OCI-LY7 (cell line): ENCODE data around the gene RFX3. TPM values are rescaled to one million over a fixed set of nuclear protein-coding genes. Genes with fewer than 3 reads are reported as not detected.

Source experiments
- BruUV-seq: library from RNA; stranded (reverse); fragments of 400-500 nt; replicated peaks from 2 replicates; lab custom pipeline; 2021; lab: Mats Ljungman, UMichigan
- CTCF ChIA-PET: fragments of 300-600 bp; sonication (Branson Sonifier 250); formaldehyde crosslinking; loops from one replicate; lab custom pipeline; 2022; ENCODE audit warnings: antibody characterized with exemption; ENCODE audit not compliant: unreplicated experiment; lab: Charles Lee
- POLR2A ChIA-PET: fragments of 300-600 bp; sonication (Branson Sonifier 250); formaldehyde crosslinking; loops from one replicate; lab custom pipeline; 2022; ENCODE audit warnings: antibody characterized with exemption; lab: Charles Lee
- DNase-seq: peaks from one replicate; pipeline ENCODE4 v3.0.0-alpha.2; 2015; ENCODE audit warnings: low spot score
- H2AFZ ChIP-seq: fragments of 200-600 bp; sonication (generic), shearing (Covaris generic); 2 replicates; pipeline ENCODE4 v1.6.1; 2014; ENCODE audit warnings: mild to moderate bottlenecking, antibody characterized with exemption, low read length, moderate library complexity
- H3K27ac ChIP-seq: fragments of 200-600 bp; sonication (generic); 2 replicates; pipeline ENCODE4 v1.5.1; 2014; ENCODE audit warnings: mixed run types, low read depth, mild to moderate bottlenecking, moderate library complexity, low read length, inconsistent platforms; ENCODE audit not compliant: poor library complexity, severe bottlenecking
- H3K36me3 ChIP-seq: fragments of 200-600 bp; sonication (generic); 2 replicates; pipeline ENCODE4 v1.6.1; 2014; ENCODE audit warnings: mild to moderate bottlenecking, antibody characterized with exemption, low read length, moderate library complexity, mixed read lengths; ENCODE audit not compliant: insufficient read depth
- H3K4me1 ChIP-seq: fragments of 200-600 bp; sonication (generic); 2 replicates; pipeline ENCODE4 v1.5.1; 2014; ENCODE audit warnings: mild to moderate bottlenecking, low read length; ENCODE audit not compliant: insufficient read depth, poor library complexity, severe bottlenecking
- H3K4me2 ChIP-seq: fragments of 200-600 bp; sonication (generic); 2 replicates; pipeline ENCODE4 v1.6.1; 2014; ENCODE audit warnings: mild to moderate bottlenecking, low read length
- H3K4me3 ChIP-seq: fragments of 200-600 bp; sonication (generic); 2 replicates; pipeline ENCODE4 v1.5.1; 2014; ENCODE audit warnings: mild to moderate bottlenecking, low read depth, low read length; ENCODE audit not compliant: poor library complexity, severe bottlenecking
- H3K79me2 ChIP-seq: fragments of 200-600 bp; sonication (generic); 2 replicates; pipeline ENCODE4 v1.6.1; 2016; ENCODE audit warnings: low read depth, mild to moderate bottlenecking, low read length, moderate library complexity, mixed read lengths; ENCODE audit not compliant: insufficient read depth
- H3K9me2 ChIP-seq: fragments of 200-600 bp; sonication (generic); 2 replicates; pipeline ENCODE4 v1.6.1; 2016; ENCODE audit warnings: mild to moderate bottlenecking, low read length, mixed read lengths; ENCODE audit not compliant: insufficient read depth
- H3K9me3 ChIP-seq: fragments of 200-600 bp; sonication (generic); 2 replicates; pipeline ENCODE4 v1.6.1; 2014; ENCODE audit warnings: mild to moderate bottlenecking, mixed run types, low read length, mixed read lengths
- H4K20me1 ChIP-seq: fragments of 200-600 bp; sonication (generic); 2 replicates; pipeline ENCODE4 v1.6.1; 2014; ENCODE audit warnings: mild to moderate bottlenecking, antibody characterized with exemption, low read length, moderate library complexity, mixed read lengths; ENCODE audit not compliant: insufficient read depth
- CTCF ChIP-seq: fragments of 200-600 bp; sonication (generic); conservative IDR thresholded peaks from 2 replicates; pipeline ENCODE4 v1.5.1; 2014; ENCODE audit warnings: mild to moderate bottlenecking, antibody characterized with exemption, low read length, moderate library complexity, mixed read lengths
- EZH2phosphoT487 ChIP-seq: fragments of 200-600 bp; sonication (generic); IDR thresholded peaks from 2 replicates; pipeline ENCODE4 v1.6.1; 2018; ENCODE audit warnings: low read depth, borderline replicate concordance, mild to moderate bottlenecking, mixed run types, antibody characterized with exemption, low read length, moderate library complexity, mixed read lengths
- intact Hi-C: fragments of 100-400 bp; cut with micrococcal nuclease; formaldehyde crosslinking; loops from one replicate; pipeline ENCODE4 v1.10.0; 2022; ENCODE audit not compliant: unreplicated experiment
- total RNA-seq, 2 experiments: library from RNA; depleted of rRNA in 1 of 2; stranded (reverse); fragments of >200 nt in 1 of 2; shearing (Covaris generic) in 1 of 2; gene quantifications; 2 replicates each; pipeline ENCODE4 v1.2.3, GENCODE V29; 2014 to 2022

RFX3 gene
- total RNA-seq, 2 experiments from 2014 or later: 6.9 to 18.1 TPM

DNA sequence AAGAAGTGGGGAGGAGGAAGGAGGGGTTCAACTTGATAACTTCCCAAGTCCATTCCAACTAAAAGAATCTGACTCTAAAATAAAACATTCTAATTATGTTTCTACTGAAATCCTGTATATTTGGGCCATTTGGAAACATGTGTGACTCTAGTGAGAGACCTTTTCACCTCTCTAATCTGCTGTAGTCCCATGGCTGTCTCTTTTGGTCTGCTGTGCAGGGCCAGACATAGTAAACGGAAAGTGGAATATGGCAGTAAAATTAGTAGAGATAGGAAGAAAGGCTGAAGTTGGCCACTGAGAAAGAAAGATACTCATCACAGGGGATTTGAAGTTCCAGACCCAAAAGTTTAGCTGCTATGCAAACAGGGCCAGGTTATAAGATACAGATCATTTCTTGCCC, 15.9 kb downstream of the RFX3 start:
- no peak overlapping the region for H3K4me3 ChIP-seq
- ChIA-PET POLR2A (interaction anchor here (1.8 kb wide), 1 partner anchor 14 kb away, joined by 10 read pairs; no protein-coding TSS in a partner anchor), CTCF (no interaction called here)
- BruUV-seq: no TSS peak
- peaks cover 63% of the 10 kb centered on the region for H3K4me1 ChIP-seq
- TF ChIP-seq EZH2phosphoT487 (no peak), CTCF (no peak)
- peaks cover 4% of the 10 kb centered on the region; the same call in 1 of the 2 replicates for H3K36me3 ChIP-seq
- no peaks in the 10 kb centered on the region for H3K9me2 ChIP-seq
- H2AFZ ChIP-seq: peak overlapping the region; percentile 33; the same call in 1 of the 2 replicates
- H4K20me1 ChIP-seq: no peaks in the 10 kb centered on the region
- DNase-seq: no peak
- intact Hi-C loops: loop anchor here (2.0 kb wide), 1 partner anchor 13 kb away; no protein-coding TSS in a partner anchor
- H3K9me3 ChIP-seq: no peaks in the 10 kb centered on the region
- peak overlapping the region; percentile 86 for H3K4me2 ChIP-seq
- H3K27ac ChIP-seq: peak overlapping the region; percentile 82
- H3K79me2 ChIP-seq: peaks cover 71% of the 10 kb centered on the region; the same call in 1 of the 2 replicates

DNA sequence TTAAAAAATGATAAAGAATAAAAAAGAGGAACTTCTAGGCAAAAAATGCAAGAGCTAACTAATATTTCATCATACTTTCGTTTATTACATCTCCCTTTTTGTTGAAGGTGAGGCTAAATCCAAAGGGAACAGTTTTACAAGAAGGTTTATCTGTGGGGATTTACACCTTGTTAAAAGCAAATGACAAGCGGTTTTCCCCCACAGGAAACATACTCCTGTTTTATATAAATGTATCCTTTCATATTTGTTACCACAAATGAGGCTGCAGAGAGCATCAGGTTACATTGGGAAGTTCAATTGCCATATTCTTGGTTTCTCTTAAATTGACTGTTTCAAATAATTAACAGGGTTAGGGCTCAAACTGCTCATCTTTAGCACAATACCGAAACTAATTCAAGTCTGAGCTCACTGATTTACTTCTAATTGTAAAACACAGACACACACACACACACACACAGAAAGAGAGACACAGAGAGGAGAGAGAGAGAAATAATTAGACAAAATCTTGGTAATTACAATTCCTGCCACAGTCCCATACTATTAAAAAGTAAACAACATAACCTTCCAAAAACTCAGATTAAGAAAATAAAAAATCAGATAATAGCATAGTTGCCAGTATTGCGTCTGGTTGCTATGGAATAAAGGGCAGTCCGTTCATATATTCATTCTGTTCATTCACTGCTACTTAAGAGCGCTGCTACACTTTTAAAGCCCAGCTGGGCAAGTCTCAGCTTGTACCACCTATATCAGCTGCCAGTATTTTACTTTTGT, 17.1 kb downstream of the RFX3 start:
- ChIA-PET POLR2A (interaction anchor here (1.1 to 3.2 kb wide), 9 partner anchors 8 to 41 kb away, joined by 3 to 51 read pairs (median 8); partner anchors contain the start of gene RFX3), CTCF (interaction anchor here (0.9 to 1.6 kb wide), 2 partner anchors 11 to 18 kb away, joined by 4 to 5 read pairs; no protein-coding TSS in a partner anchor)
- peak; percentile 51 for DNase-seq
- TF ChIP-seq CTCF (no peak), EZH2phosphoT487 (no peak)
- peaks cover 59% of the 10 kb centered on the region; the same call in 1 of the 2 replicates for H3K79me2 ChIP-seq
- H3K36me3 ChIP-seq: peaks cover 4% of the 10 kb centered on the region; the same call in 1 of the 2 replicates
- H3K4me3 ChIP-seq: peak overlapping the region; percentile 63
- no peaks in the 10 kb centered on the region for H3K9me3 ChIP-seq
- no peaks in the 10 kb centered on the region for H3K9me2 ChIP-seq
- intact Hi-C loops: loop anchor here (1.0 to 2.0 kb wide), 2 partner anchors 14 to 19 kb away; no protein-coding TSS in a partner anchor
- BruUV-seq: TSS peak; percentile 94
- H3K27ac ChIP-seq: peak overlapping the region; percentile 82
- no peaks in the 10 kb centered on the region for H4K20me1 ChIP-seq
- H3K4me1 ChIP-seq: peaks cover 51% of the 10 kb centered on the region
- H3K4me2 ChIP-seq: peak overlapping the region; percentile 86
- peak overlapping the region; percentile 79 for H2AFZ ChIP-seq
